SH-SY5Y (cell line): ENCODE results near the gene DLGAP1.

Source experiments
- GATA2 ChIP-seq: IDR thresholded peaks from 2 replicates; pipeline ENCODE4 v1.6.1; 2011; ENCODE audit warnings: mild to moderate bottlenecking, low read depth, low read length
- GATA3 ChIP-seq: IDR thresholded peaks from 2 replicates; pipeline ENCODE4 v1.6.1; 2011; ENCODE audit warnings: low read depth, mild to moderate bottlenecking, low read length, moderate library complexity

GRCh38 chr18:4283746-4284291 lies 171.3 kb downstream of the DLGAP1 start:
- no peak for TF ChIP-seq GATA3
- no peak for TF ChIP-seq GATA2
